Muscle layer of colon (tissue), 2 donors: ENCODE data around the gene NOTUM.
A peak's percentile ranks its signal among the peaks of the same experiment; 100 is the strongest.
"Not testable (repeated sequence)": the region's sequence is repeated elsewhere in the genome, so short reads cannot be mapped to it uniquely, and the experiment has no call there.

Source experiments
- H3K27ac ChIP-seq: one replicate; pipeline ENCODE4 v1.7.0; 2013; ENCODE audit warnings: low read depth, mild to moderate bottlenecking, low read length, moderate library complexity
- H3K27me3 ChIP-seq, 2 donors: one replicate each; pipeline ENCODE4 v1.7.0; 2013; ENCODE audit warnings: low read length in 2 of 2, mild to moderate bottlenecking in 2 of 2; ENCODE audit not compliant: insufficient read depth in 2 of 2, control insufficient read depth in 1 of 2
- H3K36me3 ChIP-seq: one replicate; pipeline ENCODE4 v1.7.0; 2013; ENCODE audit warnings: mild to moderate bottlenecking, low read length; ENCODE audit not compliant: insufficient read depth
- H3K4me1 ChIP-seq: one replicate; pipeline ENCODE4 v1.7.0; 2013; ENCODE audit warnings: mild to moderate bottlenecking, low read length; ENCODE audit not compliant: insufficient read depth
- H3K4me3 ChIP-seq, 2 donors: one replicate each; pipeline ENCODE4 v1.7.0; 2013; ENCODE audit warnings: low read length in 2 of 2, low read depth in 1 of 2, mild to moderate bottlenecking in 1 of 2, moderate library complexity in 1 of 2
- H3K9ac ChIP-seq: one replicate; pipeline ENCODE4 v1.7.0; 2013; ENCODE audit warnings: low read length
- H3K9me3 ChIP-seq: one replicate; pipeline ENCODE4 v1.7.0; 2013; ENCODE audit warnings: mild to moderate bottlenecking, low read length
- donor health status: abdominal sarcoma.
- donor health status: Adenocarcinoma of cecum.

NOTUM gene

GRCh38 chr17:81918832-81919545, 42.0 kb downstream of the NOTUM start:
- Histone ChIP-seq H3K9ac (no peak overlapping the region), H3K4me1 (peaks cover 25% of the 10 kb centered on the region), H3K27me3 (no peaks in the 10 kb centered on the region), H3K36me3 (peaks cover 50% of the 10 kb centered on the region), H3K27ac (no peak overlapping the region), H3K4me3 (no peak overlapping the region), H3K9me3 (no peaks in the 10 kb centered on the region)

- H3K9ac ChIP-seq: not testable (repeated sequence)
- peaks cover 20% of the 10 kb centered on the region for H3K4me1 ChIP-seq
Observed at GRCh38 chr17:81918333-81918669, 42.7 kb downstream of the NOTUM start.

GRCh38 chr17:81917565-81918332, 43.2 kb downstream of the NOTUM start, which contains the start of gene SIRT7:
Gene SIRT7, minus strand, starts transcription at chr17:81918176. Its CDS starts 45 bp downstream, at chr17:81918131.
- Histone ChIP-seq H3K9me3 (no peaks in the 10 kb centered on the region), H3K4me1 (peaks cover 20% of the 10 kb centered on the region), H3K27ac (peak within 1 kb of the TSS; percentile 36), H3K36me3 (peaks cover 62% of the 10 kb centered on the region), H3K27me3 (no peaks in the 10 kb centered on the region), H3K9ac (peak within 1 kb of the TSS; percentile 13), H3K4me3 (peak within 1 kb of the TSS; percentile 44 to 57)

More at GRCh38 chr17:81918333-81918669, 42.7 kb downstream of the NOTUM start:
- H3K27me3 ChIP-seq, H3K9me3 ChIP-seq, H3K27ac ChIP-seq: not testable (repeated sequence)
- Histone ChIP-seq H3K4me3 (peak overlapping the region; percentile 9 to 57), H3K36me3 (peaks cover 56% of the 10 kb centered on the region)

GRCh38 chr17:81916234-81917001, 44.6 kb downstream of the NOTUM start:
- Histone ChIP-seq H3K4me3 (peak overlapping the region in 1 of 2 donors; percentile 57), H3K36me3 (peaks cover 64% of the 10 kb centered on the region), H3K27ac (no peak overlapping the region), H3K4me1 (peaks cover 16% of the 10 kb centered on the region), H3K9ac (no peak overlapping the region), H3K9me3 (no peaks in the 10 kb centered on the region), H3K27me3 (no peaks in the 10 kb centered on the region)

GRCh38 chr17:81915331-81915730, 45.7 kb downstream of the NOTUM start:
- Histone ChIP-seq H3K27ac (no peak overlapping the region), H3K9me3 (no peaks in the 10 kb centered on the region), H3K4me3 (no peak overlapping the region), H3K9ac (no peak overlapping the region), H3K36me3 (peaks cover 56% of the 10 kb centered on the region), H3K27me3 (no peaks in the 10 kb centered on the region), H3K4me1 (peaks cover 19% of the 10 kb centered on the region)

GRCh38 chr17:81914103-81914850, 46.7 kb downstream of the NOTUM start:
- no peak overlapping the region for H3K27ac ChIP-seq
- no peak overlapping the region for H3K9ac ChIP-seq
- peaks cover 46% of the 10 kb centered on the region for H3K36me3 ChIP-seq
- H3K4me3 ChIP-seq: no peak overlapping the region
- no peaks in the 10 kb centered on the region for H3K9me3 ChIP-seq
- H3K4me1 ChIP-seq: peaks cover 22% of the 10 kb centered on the region
- H3K27me3 ChIP-seq: no peaks in the 10 kb centered on the region

GRCh38 chr17:81913394-81914102, 47.4 kb downstream of the NOTUM start:
- Histone ChIP-seq H3K36me3 (peaks cover 39% of the 10 kb centered on the region), H3K4me1 (peaks cover 22% of the 10 kb centered on the region), H3K27me3 (no peaks in the 10 kb centered on the region), H3K9ac (no peak overlapping the region), H3K27ac (no peak overlapping the region), H3K4me3 (no peak overlapping the region), H3K9me3 (no peaks in the 10 kb centered on the region)

GRCh38 chr17:81912441-81913309, 48.3 kb downstream of the NOTUM start:
- no peak overlapping the region for H3K9ac ChIP-seq
- peaks cover 39% of the 10 kb centered on the region for H3K36me3 ChIP-seq
- no peaks in the 10 kb centered on the region for H3K9me3 ChIP-seq
- H3K27ac ChIP-seq: no peak overlapping the region
- peaks cover 22% of the 10 kb centered on the region for H3K4me1 ChIP-seq
- H3K27me3 ChIP-seq: no peaks in the 10 kb centered on the region
- no peak overlapping the region for H3K4me3 ChIP-seq

GRCh38 chr17:81911969-81912368, 49.0 kb downstream of the NOTUM start:
- Histone ChIP-seq H3K27ac (no peak overlapping the region), H3K4me3 (no peak overlapping the region), H3K4me1 (peaks cover 17% of the 10 kb centered on the region), H3K27me3 (no peaks in the 10 kb centered on the region), H3K9me3 (no peaks in the 10 kb centered on the region), H3K9ac (no peak overlapping the region), H3K36me3 (peaks cover 39% of the 10 kb centered on the region)
